Measurements from ENCODE around the gene C3orf20.

C3orf20 gene

DNA sequence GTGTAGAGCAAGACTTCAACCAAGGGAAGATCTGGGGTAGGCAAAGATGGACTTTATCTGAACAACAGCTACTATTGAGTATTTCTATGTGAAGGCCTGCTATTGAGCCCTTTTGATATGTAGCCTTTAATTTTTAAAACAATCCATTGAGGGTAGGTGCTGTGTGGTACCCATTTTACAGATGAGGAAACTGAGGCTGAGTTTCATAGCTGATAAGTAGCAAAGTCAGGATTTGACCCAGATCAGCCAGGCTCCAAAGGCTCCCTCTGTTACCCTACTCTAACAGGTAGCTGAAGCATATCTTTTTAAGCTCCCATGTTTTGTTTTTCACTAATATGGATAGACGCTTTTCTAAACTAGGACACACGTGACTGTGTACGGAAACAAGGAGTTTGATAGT, 141.4 kb downstream of the C3orf20 start:
- Histone ChIP-seq H3K4ac (ENCODE audit: low read length) (no peak overlapping the region), H3K36me3 (replicated peaks in 1 of 2; ENCODE audit: control insufficient read depth in 2 of 2, insufficient read depth in 2 of 2, low read length in 2 of 2) (no peaks in the 10 kb centered on the region), H2BK5ac (ENCODE audit: low read length) (no peak overlapping the region), H3K9ac (ENCODE audit: low read depth, low read length, poor library complexity) (no peak overlapping the region), H3K4me1 (ENCODE audit: control insufficient read depth in 2 of 2, insufficient read depth in 1 of 2, low read depth in 1 of 2, low read length in 2 of 2) (no peaks in the 10 kb centered on the region), H3K23ac (ENCODE audit: low read depth, low read length, poor library complexity) (no peak overlapping the region), H2AFZ (ENCODE audit: low read length) (no peak overlapping the region), H3K27me3 (ENCODE audit: control insufficient read depth in 3 of 3, insufficient read depth in 3 of 3, low read depth in 1 of 3, low read length in 3 of 3) (peaks cover 2 to 48% (median 12%) of the 10 kb centered on the region in 3 experiments), H3K79me1 (ENCODE audit: low read depth, low read length) (no peaks in the 10 kb centered on the region), H4K91ac (ENCODE audit: low read depth, low read length, poor library complexity) (no peak overlapping the region), H3K4me3 (ENCODE audit: low read length in 2 of 2) (no peak overlapping the region), H3K14ac (ENCODE audit: low read length) (no peak overlapping the region), H2BK120ac (ENCODE audit: low read depth, low read length) (no peak overlapping the region), H3K4me2 (ENCODE audit: insufficient read depth, low read length, poor library complexity, severe bottlenecking) (no peak overlapping the region), H3K9me3 (replicated peaks in 1 of 2; ENCODE audit: control insufficient read depth in 2 of 2, insufficient read depth in 1 of 2, low read depth in 1 of 2, low read length in 2 of 2) (no peaks in the 10 kb centered on the region), H2AK5ac (ENCODE audit: low read depth, low read length) (no peak overlapping the region), H3K18ac (ENCODE audit: low read length) (no peak overlapping the region), H2BK12ac (ENCODE audit: low read length) (no peak overlapping the region), H2BK15ac (ENCODE audit: low read length) (no peak overlapping the region), H4K8ac (ENCODE audit: low read depth, low read length) (no peak overlapping the region), H3K27ac (replicated peaks; ENCODE audit: low read length) (no peak overlapping the region)
- DNase-seq (ENCODE audit: low spot score), result no peak
- WGBS, 2 donors (ENCODE audit: extremely low coverage in 2 of 2, insufficient read length in 2 of 2, insufficient replicate concordance in 1 of 2), result no CpG with 5 or more reads among the region's 3 CpGs

DNA sequence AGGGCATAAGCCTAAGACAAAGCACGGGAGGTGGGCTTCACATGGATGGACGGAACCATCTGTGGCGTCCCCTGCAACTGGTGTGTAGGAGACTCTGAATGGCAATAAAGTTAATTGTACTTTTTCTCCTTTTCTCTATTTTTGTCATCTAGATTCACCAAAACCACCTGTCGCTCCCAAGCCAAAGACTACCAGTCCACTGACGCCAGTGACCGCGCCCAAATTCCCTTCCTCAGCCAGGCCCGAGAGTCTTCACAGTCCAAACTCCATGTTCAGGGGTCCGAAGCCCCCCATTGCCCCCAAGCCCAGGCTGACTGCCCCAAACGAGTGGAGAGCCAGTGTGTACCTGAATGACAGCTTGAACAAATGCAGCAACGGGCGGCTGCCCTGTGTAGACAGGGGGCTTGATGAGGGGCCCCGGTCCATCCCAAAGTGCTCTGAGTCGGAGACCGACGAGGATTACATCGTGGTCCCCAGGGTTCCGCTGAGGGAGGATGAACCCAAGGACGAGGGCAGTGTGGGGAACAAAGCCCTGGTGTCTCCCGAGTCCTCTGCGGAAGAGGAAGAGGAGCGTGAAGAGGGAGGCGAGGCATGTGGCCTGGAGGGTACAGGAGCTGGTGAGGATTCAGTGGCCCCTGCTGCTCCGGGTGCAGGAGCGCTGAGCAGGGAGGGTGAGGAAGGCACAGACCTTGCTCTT, 144.0 kb downstream of the C3orf20 start, which contains the start of gene FGD5:
FGD5 (plus strand) TSS at position 159 of the 697 bp plus-strand sequence; CDS start at position 269, 110 bp downstream.
- no peak within 1 kb of the TSS for H2BK12ac ChIP-seq (ENCODE audit: low read length)
- H4K91ac ChIP-seq (ENCODE audit: low read depth, low read length, poor library complexity), result no peak within 1 kb of the TSS
- no peak within 1 kb of the TSS for H3K9ac ChIP-seq (ENCODE audit: low read depth, low read length, poor library complexity)
- no peak within 1 kb of the TSS for H2BK5ac ChIP-seq (ENCODE audit: low read length)
- no peaks in the 10 kb centered on the region for H3K36me3 ChIP-seq (replicated peaks in 1 of 2; ENCODE audit: control insufficient read depth in 2 of 2, insufficient read depth in 2 of 2, low read length in 2 of 2)
- H2BK15ac ChIP-seq (ENCODE audit: low read length), result peak within 1 kb of the TSS; percentile 41
- H3K27ac ChIP-seq (replicated peaks; ENCODE audit: low read length), result no peak within 1 kb of the TSS
- no peak within 1 kb of the TSS for H4K8ac ChIP-seq (ENCODE audit: low read depth, low read length)
- peak within 1 kb of the TSS; percentile 61 for H3K23ac ChIP-seq (ENCODE audit: low read depth, low read length, poor library complexity)
- H3K18ac ChIP-seq (ENCODE audit: low read length), result peak within 1 kb of the TSS; percentile 54
- no peak within 1 kb of the TSS for H3K4me2 ChIP-seq (ENCODE audit: insufficient read depth, low read length, poor library complexity, severe bottlenecking)
- peaks cover 0 to 4% of the 10 kb centered on the region in 2 donors for H3K4me1 ChIP-seq (ENCODE audit: control insufficient read depth in 2 of 2, insufficient read depth in 1 of 2, low read depth in 1 of 2, low read length in 2 of 2)
- H2AK5ac ChIP-seq (ENCODE audit: low read depth, low read length), result peak within 1 kb of the TSS; percentile 54
- WGBS, 2 donors (ENCODE audit: extremely low coverage in 2 of 2, insufficient read length in 2 of 2, insufficient replicate concordance in 1 of 2), result no CpG with 5 or more reads among the region's 25 CpGs
- H3K9me3 ChIP-seq (replicated peaks in 1 of 2; ENCODE audit: control insufficient read depth in 2 of 2, insufficient read depth in 1 of 2, low read depth in 1 of 2, low read length in 2 of 2), result no peaks in the 10 kb centered on the region
- H2BK120ac ChIP-seq (ENCODE audit: low read depth, low read length), result no peak within 1 kb of the TSS
- peak within 1 kb of the TSS; percentile 92 for H3K14ac ChIP-seq (ENCODE audit: low read length)
- DNase-seq (ENCODE audit: low spot score), result no peak
- no peak within 1 kb of the TSS for H3K4me3 ChIP-seq (ENCODE audit: low read length in 2 of 2)
- no peak within 1 kb of the TSS for H2AFZ ChIP-seq (ENCODE audit: low read length)
- H3K79me1 ChIP-seq (ENCODE audit: low read depth, low read length), result no peaks in the 10 kb centered on the region
- peaks cover 0 to 43% (median 2%) of the 10 kb centered on the region in 3 experiments for H3K27me3 ChIP-seq (ENCODE audit: control insufficient read depth in 3 of 3, insufficient read depth in 3 of 3, low read depth in 1 of 3, low read length in 3 of 3)
- no peak within 1 kb of the TSS for H3K4ac ChIP-seq (ENCODE audit: low read length)

DNA sequence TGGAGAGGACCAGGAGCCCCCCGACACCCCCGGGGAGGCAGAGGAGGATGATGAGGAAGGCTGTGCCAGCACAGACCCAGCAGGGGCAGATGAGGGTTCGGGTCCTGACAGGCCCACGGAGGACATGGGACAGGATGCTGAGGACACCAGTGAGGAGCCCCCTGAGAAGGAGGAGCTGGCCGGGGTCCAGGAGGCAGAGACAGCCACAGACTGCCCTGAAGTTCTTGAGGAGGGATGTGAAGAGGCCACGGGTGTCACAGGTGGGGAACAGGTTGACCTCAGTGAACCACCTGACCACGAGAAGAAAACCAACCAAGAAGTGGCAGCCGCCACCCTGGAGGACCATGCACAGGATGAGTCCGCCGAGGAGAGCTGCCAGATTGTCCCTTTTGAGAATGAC, 144.7 kb downstream of the C3orf20 start:
- Histone ChIP-seq H3K14ac (ENCODE audit: low read length) (no peak overlapping the region), H2BK15ac (ENCODE audit: low read length) (no peak overlapping the region), H3K27me3 (ENCODE audit: control insufficient read depth in 3 of 3, insufficient read depth in 3 of 3, low read depth in 1 of 3, low read length in 3 of 3) (peaks cover 0 to 42% (median 2%) of the 10 kb centered on the region in 3 experiments), H3K36me3 (replicated peaks in 1 of 2; ENCODE audit: control insufficient read depth in 2 of 2, insufficient read depth in 2 of 2, low read length in 2 of 2) (no peaks in the 10 kb centered on the region), H4K8ac (ENCODE audit: low read depth, low read length) (no peak overlapping the region), H3K9me3 (replicated peaks in 1 of 2; ENCODE audit: control insufficient read depth in 2 of 2, insufficient read depth in 1 of 2, low read depth in 1 of 2, low read length in 2 of 2) (no peaks in the 10 kb centered on the region), H2AFZ (ENCODE audit: low read length) (no peak overlapping the region), H3K4me2 (ENCODE audit: insufficient read depth, low read length, poor library complexity, severe bottlenecking) (no peak overlapping the region), H2AK5ac (ENCODE audit: low read depth, low read length) (no peak overlapping the region), H3K18ac (ENCODE audit: low read length) (peak overlapping the region; percentile 44), H3K4me1 (ENCODE audit: control insufficient read depth in 2 of 2, insufficient read depth in 1 of 2, low read depth in 1 of 2, low read length in 2 of 2) (peaks cover 0 to 4% of the 10 kb centered on the region in 2 donors), H4K91ac (ENCODE audit: low read depth, low read length, poor library complexity) (no peak overlapping the region), H2BK5ac (ENCODE audit: low read length) (no peak overlapping the region), H3K4me3 (ENCODE audit: low read length in 2 of 2) (no peak overlapping the region), H3K4ac (ENCODE audit: low read length) (no peak overlapping the region), H3K23ac (ENCODE audit: low read depth, low read length, poor library complexity) (peak overlapping the region; percentile 61), H3K9ac (ENCODE audit: low read depth, low read length, poor library complexity) (no peak overlapping the region), H3K27ac (replicated peaks; ENCODE audit: low read length) (no peak overlapping the region), H2BK120ac (ENCODE audit: low read depth, low read length) (no peak overlapping the region), H2BK12ac (ENCODE audit: low read length) (no peak overlapping the region), H3K79me1 (ENCODE audit: low read depth, low read length) (no peaks in the 10 kb centered on the region)
- DNase-seq (ENCODE audit: low spot score), result no peak
- WGBS, 2 donors (ENCODE audit: extremely low coverage in 2 of 2, insufficient read length in 2 of 2, insufficient replicate concordance in 1 of 2), result no CpG with 5 or more reads among the region's 10 CpGs

DNA sequence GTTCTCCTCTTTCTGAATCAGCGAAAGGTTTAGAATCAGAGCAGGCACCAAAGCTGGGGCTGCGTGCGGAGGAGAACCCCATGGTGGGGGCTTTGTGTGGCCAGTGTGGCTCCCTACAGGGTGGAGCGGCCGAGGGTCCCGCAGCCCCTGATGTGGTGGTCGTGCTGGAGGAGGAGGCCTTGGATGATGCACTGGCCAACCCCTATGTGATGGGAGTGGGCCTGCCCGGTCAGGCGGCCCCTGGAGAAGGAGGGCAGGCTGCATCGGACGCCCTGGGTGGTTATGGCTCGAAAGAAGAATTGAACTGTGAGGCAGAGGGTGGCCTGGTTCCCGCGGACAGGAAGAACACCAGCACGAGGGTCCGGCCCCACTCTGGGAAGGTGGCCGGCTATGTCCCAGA, 145.2 kb downstream of the C3orf20 start:
- no peak overlapping the region for H3K4me3 ChIP-seq (ENCODE audit: low read length in 2 of 2)
- H2BK15ac ChIP-seq (ENCODE audit: low read length), result no peak overlapping the region
- peak overlapping the region; percentile 24 for H2AK5ac ChIP-seq (ENCODE audit: low read depth, low read length)
- WGBS, 2 donors (ENCODE audit: extremely low coverage in 2 of 2, insufficient read length in 2 of 2, insufficient replicate concordance in 1 of 2), result no CpG with 5 or more reads among the region's 17 CpGs
- no peak overlapping the region for H3K9ac ChIP-seq (ENCODE audit: low read depth, low read length, poor library complexity)
- H2BK12ac ChIP-seq (ENCODE audit: low read length), result no peak overlapping the region
- no peak overlapping the region for H3K4ac ChIP-seq (ENCODE audit: low read length)
- H4K91ac ChIP-seq (ENCODE audit: low read depth, low read length, poor library complexity), result no peak overlapping the region
- H2BK120ac ChIP-seq (ENCODE audit: low read depth, low read length), result no peak overlapping the region
- H3K36me3 ChIP-seq (replicated peaks in 1 of 2; ENCODE audit: control insufficient read depth in 2 of 2, insufficient read depth in 2 of 2, low read length in 2 of 2), result no peaks in the 10 kb centered on the region
- peaks cover 0 to 41% (median 2%) of the 10 kb centered on the region in 3 experiments for H3K27me3 ChIP-seq (ENCODE audit: control insufficient read depth in 3 of 3, insufficient read depth in 3 of 3, low read depth in 1 of 3, low read length in 3 of 3)
- H3K4me2 ChIP-seq (ENCODE audit: insufficient read depth, low read length, poor library complexity, severe bottlenecking), result no peak overlapping the region
- no peak overlapping the region for H4K8ac ChIP-seq (ENCODE audit: low read depth, low read length)
- H3K4me1 ChIP-seq (ENCODE audit: control insufficient read depth in 2 of 2, insufficient read depth in 1 of 2, low read depth in 1 of 2, low read length in 2 of 2), result peaks cover 0 to 4% of the 10 kb centered on the region in 2 donors
- DNase-seq (ENCODE audit: low spot score), result no peak
- no peak overlapping the region for H3K27ac ChIP-seq (replicated peaks; ENCODE audit: low read length)
- H3K23ac ChIP-seq (ENCODE audit: low read depth, low read length, poor library complexity), result peak overlapping the region; percentile 27
- peak overlapping the region; percentile 67 for H3K18ac ChIP-seq (ENCODE audit: low read length)
- H2AFZ ChIP-seq (ENCODE audit: low read length), result no peak overlapping the region
- no peak overlapping the region for H3K14ac ChIP-seq (ENCODE audit: low read length)
- H3K9me3 ChIP-seq (replicated peaks in 1 of 2; ENCODE audit: control insufficient read depth in 2 of 2, insufficient read depth in 1 of 2, low read depth in 1 of 2, low read length in 2 of 2), result no peaks in the 10 kb centered on the region
- no peak overlapping the region for H2BK5ac ChIP-seq (ENCODE audit: low read length)
- H3K79me1 ChIP-seq (ENCODE audit: low read depth, low read length), result no peaks in the 10 kb centered on the region
